Activated T-helper 1 cell treated with anti-CD3 and anti-CD28 coated beads, Interleukin-2, amount 50 U/mL, for 16 hours (primary cell): Measurements from ENCODE around the gene SLC15A1.

Experiments
- DNase-seq, 2 donors: peaks; one replicate each; pipeline ENCODE4 v3.0.0-alpha.2; 2020; ENCODE audit warnings: low read depth in 1 of 2, low spot score in 1 of 2

The SLC15A1 gene

GRCh38 chr13:98752467-98753290 is at the start of gene SLC15A1:
SLC15A1 (minus strand) TSS chr13:98752672; CDS start chr13:98752598, 74 bp downstream.
- no peak for DNase-seq

GRCh38 chr13:98801626-98802418 is 49.4 kb upstream of the SLC15A1 start:
- DNase-seq = no peak

- no peak for DNase-seq
These were observed 47.6 kb upstream of the SLC15A1 start for GRCh38 chr13:98800078-98800477.

GRCh38 chr13:98798849-98799645 is 46.6 kb upstream of the SLC15A1 start:
- no peak for DNase-seq

- no peak for DNase-seq
These were observed 45.0 kb upstream of the SLC15A1 start for GRCh38 chr13:98797456-98797855.

GRCh38 chr13:98796798-98797197 is 44.3 kb upstream of the SLC15A1 start:
- DNase-seq = no peak

GRCh38 chr13:98796191-98796590 is 43.7 kb upstream of the SLC15A1 start:
- DNase-seq = no peak

GRCh38 chr13:98795220-98795619 is 42.7 kb upstream of the SLC15A1 start:
- DNase-seq = no peak

GRCh38 chr13:98794498-98794897 is 42.0 kb upstream of the SLC15A1 start:
- no peak for DNase-seq

GRCh38 chr13:98792785-98793495 is 40.5 kb upstream of the SLC15A1 start:
- no peak for DNase-seq

GRCh38 chr13:98792321-98792720 is 39.8 kb upstream of the SLC15A1 start:
- no peak for DNase-seq

- DNase-seq = no peak
These were observed 39.1 kb upstream of the SLC15A1 start for GRCh38 chr13:98791611-98792010.

- no peak for DNase-seq
These were observed 35.5 kb upstream of the SLC15A1 start for GRCh38 chr13:98787996-98788395.

- DNase-seq = no peak
These were observed 34.7 kb upstream of the SLC15A1 start for GRCh38 chr13:98787173-98787572.

- DNase-seq = no peak
These were observed 33.6 kb upstream of the SLC15A1 start for GRCh38 chr13:98786023-98786422.

GRCh38 chr13:98785405-98785804 is 32.9 kb upstream of the SLC15A1 start:
- DNase-seq = no peak

- DNase-seq = no peak
These were observed 32.2 kb upstream of the SLC15A1 start for GRCh38 chr13:98784666-98785065.

GRCh38 chr13:98783856-98784478 is 31.5 kb upstream of the SLC15A1 start:
- DNase-seq = no peak

GRCh38 chr13:98782654-98783053 is 30.2 kb upstream of the SLC15A1 start:
- no peak for DNase-seq

- DNase-seq = no peak
These were observed 29.4 kb upstream of the SLC15A1 start for GRCh38 chr13:98781905-98782304.
